Esophagus muscularis mucosa (tissue), 4 donors: ENCODE results near the gene LIN7C. TPM values are rescaled to one million over a fixed set of nuclear protein-coding genes. Genes with fewer than 3 reads are reported as not detected.
A peak's percentile ranks its signal among the peaks of the same experiment; 100 is the strongest.

Experiments
- DNase-seq: peaks from one replicate; pipeline ENCODE4 v3.0.0-alpha.2; 2017; ENCODE audit errors: extremely low spot score
- H3K27ac ChIP-seq, 4 donors: fragments of 200-600 bp; sonication (generic); replicated peaks in 1 of 4; 1 replicate in 3 of 4; 2 replicates in 1 of 4; pipeline ENCODE4 v1.5.1; 2016 to 2019; ENCODE audit warnings: mild to moderate bottlenecking in 1 of 4
- H3K27me3 ChIP-seq, 4 donors: fragments of 200-600 bp; sonication (generic); one replicate each; pipeline versions ENCODE4 v1.5.1 to v1.6.0; 2016 to 2019
- H3K36me3 ChIP-seq, 4 donors: fragments of 200-600 bp; sonication (generic); one replicate each; pipeline ENCODE4 v1.5.1; 2016 to 2019
- H3K4me1 ChIP-seq, 4 donors: fragments of 200-600 bp; sonication (generic); one replicate each; pipeline ENCODE4 v1.5.1; 2016 to 2019
- H3K4me3 ChIP-seq, 4 donors: fragments of 200-600 bp; sonication (generic); 1 replicate in 2 of 4; 2 replicates in 2 of 4; pipeline ENCODE4 v1.5.1; 2016 to 2019; ENCODE audit warnings: mild to moderate bottlenecking in 4 of 4, moderate library complexity in 1 of 4
- H3K9me3 ChIP-seq, 4 donors: fragments of 200-600 bp; sonication (generic); 1 replicate in 3 of 4; 2 replicates in 1 of 4; pipeline ENCODE4 v1.5.1; 2016 to 2019
- EP300 ChIP-seq: sonication (generic); formaldehyde crosslinking; IDR thresholded peaks from one replicate; pipeline ENCODE4 v1.6.1; 2017; ENCODE audit warnings: antibody characterized with exemption
- POLR2A ChIP-seq: fragments of 450-650 bp; IDR thresholded peaks from one replicate; pipeline ENCODE4 v1.6.1; 2017; ENCODE audit warnings: antibody characterized with exemption, moderate library complexity, mild to moderate bottlenecking, low read depth
- POLR2AphosphoS5 ChIP-seq, 2 donors: sonication (generic); formaldehyde crosslinking; IDR thresholded peaks; one replicate each; pipeline ENCODE4 v1.6.1; 2017; ENCODE audit warnings: antibody characterized with exemption in 2 of 2
- WGBS: methylation state at CpG from one replicate; pipeline ENCODE4 v1.1.5; 2018; 5-methylcytosine and 5-hydroxymethylcytosine counted together
- intact Hi-C: fragments of 100-400 bp; cut with DNase I; formaldehyde crosslinking; loops from one replicate; pipeline ENCODE4 v1.15.1; 2023
- total RNA-seq, 4 donors: library from RNA; depleted of rRNA; stranded (reverse); fragments of >200 nt; gene quantifications; one replicate each; pipeline versions ENCODE4 v1.1.0 to v1.2.1, GENCODE V29; 2016
- TF ChIP-seq, protein P1 (sequence below), 3 experiments: fragments of 200-600 bp in 2 of 3; fragments of 450-650 bp in 1 of 3; sonication (generic) in 2 of 3; IDR thresholded peaks; one replicate each; pipeline ENCODE4 v1.5.1; 2017 to 2019; ENCODE audit warnings: antibody characterized with exemption in 3 of 3, mild to moderate bottlenecking in 2 of 3, moderate library complexity in 1 of 3

LIN7C gene
- total RNA-seq, 4 donors from 2014 or later: 33.2 to 46.3 (median 44.0) TPM

DNA sequence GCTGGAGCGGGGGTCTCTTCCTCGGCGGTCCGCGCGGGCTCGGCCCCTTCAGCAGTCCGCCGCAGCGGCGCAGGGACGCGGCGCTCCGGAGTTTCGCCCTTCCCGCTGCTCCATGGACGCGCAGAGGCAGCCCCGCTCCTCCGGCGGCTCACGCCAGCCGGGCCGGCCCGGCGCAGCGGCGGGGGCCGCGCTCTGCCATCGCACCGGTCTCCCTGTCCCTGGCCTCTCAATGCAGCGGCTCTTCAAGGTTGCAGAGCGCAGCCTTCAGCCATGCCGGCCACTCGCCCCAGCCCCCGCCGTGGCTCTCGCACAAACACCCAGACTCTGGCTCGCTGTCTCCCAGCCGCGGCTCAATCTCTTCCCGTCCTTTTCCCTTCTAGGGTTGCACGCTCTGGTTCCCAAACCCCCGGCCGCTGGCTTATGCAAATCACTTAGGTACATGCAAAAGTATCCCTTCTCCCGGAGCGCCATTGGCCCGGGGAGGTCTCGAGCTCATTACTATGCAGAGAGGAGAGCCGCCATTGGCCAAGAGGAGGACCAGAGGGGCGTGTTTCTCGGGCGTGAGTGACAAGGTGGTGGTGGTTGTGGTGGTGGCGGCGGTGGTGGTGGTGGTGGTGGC is 34.1 kb downstream of the LIN7C start, which contains the start of gene LGR4:
LGR4 (minus strand) TSS at position 393 of the 619 bp plus-strand sequence. CDS start 488 bp downstream, outside the sequence.
- Histone ChIP-seq H3K27ac (peak within 1 kb of the TSS; percentile 91 to 94 (median 92)), H3K4me3 (peak within 1 kb of the TSS; percentile 85 to 96 (median 96)), H3K27me3 (no peaks in the 10 kb centered on the region), H3K9me3 (no peaks in the 10 kb centered on the region), H3K36me3 (no peaks in the 10 kb centered on the region), H3K4me1 (peaks cover 24 to 48% (median 44%) of the 10 kb centered on the region in 4 donors)
- WGBS: no CpG with 5 or more reads among the region's 57 CpGs
- intact Hi-C loops: loop anchor here (2.0 kb wide), 1 partner anchor 110 kb away; the partner anchor contains the start of gene CCDC34
- TF ChIP-seq, protein P1, sequence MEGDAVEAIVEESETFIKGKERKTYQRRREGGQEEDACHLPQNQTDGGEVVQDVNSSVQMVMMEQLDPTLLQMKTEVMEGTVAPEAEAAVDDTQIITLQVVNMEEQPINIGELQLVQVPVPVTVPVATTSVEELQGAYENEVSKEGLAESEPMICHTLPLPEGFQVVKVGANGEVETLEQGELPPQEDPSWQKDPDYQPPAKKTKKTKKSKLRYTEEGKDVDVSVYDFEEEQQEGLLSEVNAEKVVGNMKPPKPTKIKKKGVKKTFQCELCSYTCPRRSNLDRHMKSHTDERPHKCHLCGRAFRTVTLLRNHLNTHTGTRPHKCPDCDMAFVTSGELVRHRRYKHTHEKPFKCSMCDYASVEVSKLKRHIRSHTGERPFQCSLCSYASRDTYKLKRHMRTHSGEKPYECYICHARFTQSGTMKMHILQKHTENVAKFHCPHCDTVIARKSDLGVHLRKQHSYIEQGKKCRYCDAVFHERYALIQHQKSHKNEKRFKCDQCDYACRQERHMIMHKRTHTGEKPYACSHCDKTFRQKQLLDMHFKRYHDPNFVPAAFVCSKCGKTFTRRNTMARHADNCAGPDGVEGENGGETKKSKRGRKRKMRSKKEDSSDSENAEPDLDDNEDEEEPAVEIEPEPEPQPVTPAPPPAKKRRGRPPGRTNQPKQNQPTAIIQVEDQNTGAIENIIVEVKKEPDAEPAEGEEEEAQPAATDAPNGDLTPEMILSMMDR (IDR thresholded peaks at IDR 0.05): no peak
- TF ChIP-seq POLR2AphosphoS5 (IDR thresholded peaks at IDR 0.05) (peak; percentile 81 to 86), POLR2A (peak; percentile 12)
- peak; percentile 97 for DNase-seq

DNA sequence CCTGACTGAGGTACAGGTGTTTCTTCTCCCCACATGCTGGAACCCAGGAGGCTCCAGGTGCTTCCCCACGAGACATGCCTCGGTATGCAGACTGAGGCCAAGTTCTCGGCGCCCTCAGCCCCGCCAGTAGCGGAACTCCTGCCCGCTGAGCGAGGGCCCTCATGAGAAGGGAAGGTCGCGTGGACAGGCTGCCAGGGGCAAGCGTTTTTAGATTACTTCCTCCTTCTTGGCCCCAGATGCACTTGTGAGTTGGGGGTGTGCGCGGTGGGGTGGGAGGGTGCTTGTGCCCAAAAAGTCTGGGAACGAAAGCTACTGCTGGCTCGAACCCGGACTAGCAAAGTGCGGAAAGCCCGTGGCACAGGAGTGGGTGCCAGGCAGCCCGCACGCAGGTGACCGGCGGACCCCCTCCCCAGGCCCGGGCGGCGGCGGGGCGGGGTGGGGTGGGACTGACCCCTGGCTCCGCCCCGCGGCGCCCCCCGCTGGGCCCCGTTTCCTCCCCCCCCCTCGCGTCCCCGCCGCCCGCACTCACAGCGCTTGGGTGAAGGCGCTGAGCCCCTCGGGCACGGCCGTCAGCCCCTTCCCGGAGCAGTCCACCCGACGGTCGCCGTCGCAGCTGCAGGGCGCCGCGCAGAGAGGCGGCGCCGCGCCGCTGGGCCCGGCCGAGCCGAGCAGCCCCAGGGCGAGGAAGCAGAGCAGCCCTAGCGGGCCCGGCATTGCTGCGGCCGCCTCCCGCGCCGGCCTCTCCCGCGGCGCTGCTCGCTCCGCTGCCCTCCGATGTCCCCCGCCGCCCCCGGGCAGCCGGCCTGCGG is 34.8 kb downstream of the LIN7C start:
- Histone ChIP-seq H3K27ac (peak overlapping the region; percentile 91 to 94 (median 92)), H3K36me3 (no peaks in the 10 kb centered on the region), H3K4me3 (peak overlapping the region; percentile 85 to 96 (median 96)), H3K9me3 (no peaks in the 10 kb centered on the region), H3K4me1 (peaks cover 25 to 55% (median 50%) of the 10 kb centered on the region in 4 donors), H3K27me3 (no peaks in the 10 kb centered on the region)
- WGBS: 7% methylated on average over 11 of the region's 79 CpGs
- intact Hi-C loops: loop anchor here (2.0 kb wide), 1 partner anchor 109 kb away; the partner anchor contains the start of gene CCDC34
- no peak for DNase-seq
- no peak for TF ChIP-seq POLR2A
- TF ChIP-seq, protein P1 (IDR thresholded peaks at IDR 0.05): no peak
- no peak for TF ChIP-seq POLR2AphosphoS5 (IDR thresholded peaks at IDR 0.05)
- no peak for TF ChIP-seq EP300

DNA sequence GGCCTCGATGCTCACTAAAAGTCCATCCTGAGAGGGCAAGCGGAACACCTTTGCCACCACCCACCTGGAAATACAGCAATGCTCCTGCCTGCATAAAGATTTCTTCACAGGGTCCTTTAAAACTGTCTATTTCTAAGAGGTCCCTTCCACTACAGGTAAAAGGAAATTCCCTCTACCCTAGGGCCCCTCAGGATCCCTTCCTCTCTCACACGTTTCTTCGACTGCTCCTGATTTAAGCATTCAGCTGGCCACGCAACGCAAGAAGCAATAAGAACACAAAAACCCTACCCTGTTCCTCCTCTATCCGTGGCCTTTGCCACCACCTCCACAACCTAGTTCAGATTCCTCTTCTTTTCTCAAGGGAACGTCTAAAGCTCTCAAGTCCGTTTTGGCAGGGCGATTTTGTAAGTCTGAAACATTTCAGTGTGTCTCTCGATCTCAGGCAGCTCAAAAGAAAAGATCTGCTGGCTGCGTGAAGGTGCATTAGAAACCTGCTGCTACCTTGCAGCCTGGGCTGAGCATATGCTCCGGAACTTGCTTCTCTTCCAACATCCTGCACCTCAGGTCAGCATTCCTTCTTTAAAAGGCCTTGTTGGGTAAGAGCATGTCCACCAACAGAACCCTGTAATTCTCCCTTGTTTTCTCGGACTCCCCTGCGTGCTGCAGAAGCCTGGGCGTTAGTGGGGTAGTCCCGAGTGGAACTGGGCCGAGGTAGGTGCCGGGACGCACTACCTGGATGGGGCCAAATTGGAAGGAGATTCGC is 35.6 kb downstream of the LIN7C start:
- whole genome bisulfite sequencing: 29% methylated on average over 21 of the region's 21 CpGs
- no peaks in the 10 kb centered on the region for H3K27me3 ChIP-seq
- H3K27ac ChIP-seq: peak overlapping the region; percentile 91 to 94 (median 92)
- TF ChIP-seq, protein P1 (IDR thresholded peaks at IDR 0.05): no peak
- TF ChIP-seq POLR2A (no peak), POLR2AphosphoS5 (IDR thresholded peaks at IDR 0.05) (no peak), EP300 (no peak)
- no peaks in the 10 kb centered on the region for H3K9me3 ChIP-seq
- intact Hi-C loops: no loop called here
- no peak for DNase-seq
- H3K4me1 ChIP-seq: peaks cover 27 to 63% (median 57%) of the 10 kb centered on the region in 4 donors
- no peaks in the 10 kb centered on the region for H3K36me3 ChIP-seq
- peak overlapping the region; percentile 85 to 96 (median 96) for H3K4me3 ChIP-seq

DNA sequence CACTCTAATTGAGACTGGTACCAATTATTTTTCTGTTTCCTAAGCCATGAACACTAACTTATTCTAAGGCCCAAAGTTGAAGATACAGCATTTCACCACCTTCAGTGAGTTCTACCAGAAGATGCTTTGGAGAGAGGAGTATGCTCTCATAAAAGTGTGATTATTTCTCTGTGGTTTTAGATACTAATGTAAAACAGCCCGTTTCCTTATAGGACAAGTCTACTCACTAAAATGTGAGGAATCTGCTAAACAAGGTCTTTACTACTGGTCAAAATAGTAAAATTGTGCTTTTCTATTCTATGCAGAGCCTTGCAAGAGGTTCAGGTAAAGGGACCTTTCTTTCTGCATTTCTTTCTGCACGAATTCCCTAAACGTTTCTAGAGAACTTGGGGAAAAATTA is 36.4 kb downstream of the LIN7C start:
- intact Hi-C loops: no loop called here
- TF ChIP-seq EP300: no peak
- TF ChIP-seq, protein P1 (IDR thresholded peaks at IDR 0.05): no peak
- Histone ChIP-seq H3K36me3 (no peaks in the 10 kb centered on the region), H3K4me1 (peaks cover 29 to 72% (median 65%) of the 10 kb centered on the region in 4 donors), H3K27ac (peak overlapping the region in 2 of 4 donors; percentile 10 to 94), H3K4me3 (peak overlapping the region; percentile 13 to 96 (median 90)), H3K9me3 (no peaks in the 10 kb centered on the region), H3K27me3 (no peaks in the 10 kb centered on the region)
- no peak for DNase-seq
- 47% methylated on average over 3 of the region's 3 CpGs for WGBS
